ENCODE data around the gene INSR.

INSR gene

GRCh38 chr19:7266832-7267231 lies 27.4 kb downstream of the INSR start (continued):
- TF ChIP-seq ZSCAN18 (tag by site-specific recombination; IDR thresholded peaks at IDR 0.05) (no peak), BCL11B (tag by site-specific recombination; IDR thresholded peaks at IDR 0.05; ENCODE audit: low read depth) (no peak), SETDB1 (IDR thresholded peaks at IDR 0.05; ENCODE audit: insufficient read length, low read length) (no peak)

GRCh38 chr19:7265963-7266362 lies 28.3 kb downstream of the INSR start:
- POLR2A ChIA-PET = no interaction called here
- no peak overlapping the region for H3K27ac ChIP-seq (ENCODE audit: extremely low read depth, low read depth, low read length)

More at GRCh38 chr19:7265963-7266362, 28.3 kb downstream of the INSR start:
- H3K9me3 ChIP-seq (ENCODE audit: control insufficient read depth, insufficient read depth, low read depth, low read length) = no peaks in the 10 kb centered on the region
- CTCF ChIA-PET = interaction anchor here (0.7 kb wide), 1 partner anchor 1047 kb away, joined by 3 read pairs; no protein-coding TSS in a partner anchor
- H3K4me3 ChIP-seq (ENCODE audit: low read depth, low read length) = no peak overlapping the region
- H3K36me3 ChIP-seq (ENCODE audit: control insufficient read depth in 2 of 2, insufficient read depth in 1 of 2, low read length in 2 of 2) = peaks cover 0 to 14% of the 10 kb centered on the region in 2 experiments; a peak in 2 of 3 replicates
- TF ChIP-seq ZNF174 (tag by site-specific recombination; IDR thresholded peaks at IDR 0.05) (no peak), GFI1B (tag by site-specific recombination; IDR thresholded peaks at IDR 0.05) (peak; percentile 35; the same call in 1 of the 2 replicates), ZBTB8A (tag by site-specific recombination; IDR thresholded peaks at IDR 0.05) (no peak), WT1 (tag by site-specific recombination; IDR thresholded peaks at IDR 0.05) (0 out of 2 replicates have a peak, but pooled peaks have one; percentile 37), PRDM10 (tag by site-specific recombination; IDR thresholded peaks at IDR 0.05) (no peak), KLF17 (tag by site-specific recombination; IDR thresholded peaks at IDR 0.05) (peak; percentile 33; the same call in 1 of the 2 replicates), PRDM6 (tag by site-specific recombination; IDR thresholded peaks at IDR 0.05) (peak; percentile 85)
- H3K4me1 ChIP-seq (ENCODE audit: control insufficient read depth, insufficient read depth, low read length) = peaks cover 4% of the 10 kb centered on the region
